K562 (cell line): ENCODE results near the gene PUS7L. TPM values are rescaled to one million over a fixed set of nuclear protein-coding genes. Genes with fewer than 3 reads are reported as not detected.

Experiments used
- E2F3 ChIP-seq: fragments of 250-450 bp; sonication (Bioruptor Pico); IDR thresholded peaks from 2 replicates; pipeline ENCODE4 v1.4.0; 2020; ENCODE audit warnings: mild to moderate bottlenecking
- EGR1 ChIP-seq: fragments of 450-650 bp; conservative IDR thresholded peaks from 2 replicates; pipeline ENCODE4 v1.6.1; 2017; ENCODE audit warnings: mild to moderate bottlenecking
- HLTF ChIP-seq: fragments of 450-650 bp; IDR thresholded peaks from 2 replicates; pipeline ENCODE4 v1.6.1; 2016
- POLR2AphosphoS5 ChIP-seq: IDR thresholded peaks from 2 replicates; pipeline ENCODE4 v1.6.1; 2011; ENCODE audit warnings: mild to moderate bottlenecking, low read depth, low read length, moderate library complexity; ENCODE audit not compliant: control insufficient read depth, insufficient read depth
- SAFB ChIP-seq: fragments of 200-400 bp; formaldehyde crosslinking; IDR thresholded peaks from 2 replicates; pipeline ENCODE4 v1.6.1; 2017; ENCODE audit warnings: low read depth, low read length, borderline replicate concordance
- SAP30 ChIP-seq: fragments of 200-600 bp; sonication (generic); IDR thresholded peaks from 2 replicates; pipeline ENCODE4 v1.6.1; 2012; ENCODE audit warnings: borderline replicate concordance, low read depth, mild to moderate bottlenecking, moderate library complexity, low read length, control low read depth, inconsistent platforms; ENCODE audit not compliant: insufficient read depth, poor library complexity, severe bottlenecking
- SNRNP70 ChIP-seq: fragments of 200-400 bp; formaldehyde crosslinking; optimal IDR thresholded peaks from 2 replicates; pipeline ENCODE3; 2017; ENCODE audit warnings: low read depth, low read length
- SRF ChIP-seq, 2 experiments: fragments of 250-450, 450-650 bp in 1 of 2; sonication (Bioruptor Pico) in 1 of 2; sonication (generic) in 1 of 2; formaldehyde crosslinking; IDR thresholded peaks; 2 replicates each; pipeline versions ENCODE4 v1.5.0 to v1.5.1; 2020 to 2022; ENCODE audit warnings: mild to moderate bottlenecking in 1 of 2, missing genetic modification reagents in 1 of 2
- ZBED1 ChIP-seq: IDR thresholded peaks from 2 replicates; pipeline ENCODE4 v1.6.1; 2014
- ZFP36 ChIP-seq: fragments of 150-350 bp; IDR thresholded peaks from 2 replicates; pipeline ENCODE4 v1.6.1; 2018; ENCODE audit warnings: low read length, low read depth; ENCODE audit not compliant: partially characterized antibody
- ZNF121 ChIP-seq: sonication (generic); formaldehyde crosslinking; conservative IDR thresholded peaks from 2 replicates; pipeline ENCODE4 v1.8.0; 2022; ENCODE audit warnings: missing genetic modification reagents
- polyA plus RNA-seq, 8 experiments: library from polyadenylated mRNA; depleted of rRNA in 4 of 8; stranded (reverse) in 5 of 8; unstranded in 3 of 8; fragments of >200 nt; fragmentation: Nextera tagmentation in 2 of 8; fragmentation: Illumina TruSeq in 1 of 8; extraction: Ambion mirVana in 2 of 8; extraction: Trizol in 1 of 8; gene quantifications; 2 replicates each; pipeline versions ENCODE4 v1.2.1 to v1.2.3, GENCODE V29; 2011 to 2014; ENCODE audit warnings: inconsistent platforms in 1 of 8, missing spikeins in 1 of 8
- total RNA-seq, 7 experiments: library from RNA; depleted of rRNA in 6 of 7; stranded (reverse); fragments of >200 nt in 6 of 7; fragmentation: Illumina TruSeq in 2 of 7; extraction: Trizol in 2 of 7; gene quantifications; 2 replicates each; pipeline versions ENCODE4 v1.2.1 to v1.2.3, GENCODE V29; 2011 to 2021; ENCODE audit warnings: low replicate concordance in 1 of 7
- TF ChIP-seq, protein P1 (sequence below): fragments of 250-450 bp; sonication (Bioruptor Pico); IDR thresholded peaks from 2 replicates; pipeline ENCODE4 v1.5.0; 2021; ENCODE audit warnings: mild to moderate bottlenecking, moderate library complexity
- TF ChIP-seq, protein P2 (sequence below): fragments of 250-450 bp; sonication (Bioruptor Pico); IDR thresholded peaks from 2 replicates; pipeline ENCODE4 v1.8.0; 2022; ENCODE audit warnings: moderate library complexity, mild to moderate bottlenecking, inconsistent platforms
- TF ChIP-seq, protein P3 (sequence below): sonication (generic); formaldehyde crosslinking; IDR thresholded peaks from 2 replicates; pipeline ENCODE4 v1.8.0; 2023; ENCODE audit warnings: mild to moderate bottlenecking, missing genetic modification reagents
- TF ChIP-seq, protein P4 (sequence below): IDR thresholded peaks from 2 replicates; pipeline ENCODE4 v1.6.1; 2011; ENCODE audit not compliant: insufficient read length; ENCODE audit errors: extremely low read depth

The PUS7L gene
- total and polyA plus RNA-seq, 9 of the 15 experiments (the other 6 are each of a cell fraction or from before 2014, with no cell fraction given): 10.8 to 53.3 (median 25.2) TPM

DNA sequence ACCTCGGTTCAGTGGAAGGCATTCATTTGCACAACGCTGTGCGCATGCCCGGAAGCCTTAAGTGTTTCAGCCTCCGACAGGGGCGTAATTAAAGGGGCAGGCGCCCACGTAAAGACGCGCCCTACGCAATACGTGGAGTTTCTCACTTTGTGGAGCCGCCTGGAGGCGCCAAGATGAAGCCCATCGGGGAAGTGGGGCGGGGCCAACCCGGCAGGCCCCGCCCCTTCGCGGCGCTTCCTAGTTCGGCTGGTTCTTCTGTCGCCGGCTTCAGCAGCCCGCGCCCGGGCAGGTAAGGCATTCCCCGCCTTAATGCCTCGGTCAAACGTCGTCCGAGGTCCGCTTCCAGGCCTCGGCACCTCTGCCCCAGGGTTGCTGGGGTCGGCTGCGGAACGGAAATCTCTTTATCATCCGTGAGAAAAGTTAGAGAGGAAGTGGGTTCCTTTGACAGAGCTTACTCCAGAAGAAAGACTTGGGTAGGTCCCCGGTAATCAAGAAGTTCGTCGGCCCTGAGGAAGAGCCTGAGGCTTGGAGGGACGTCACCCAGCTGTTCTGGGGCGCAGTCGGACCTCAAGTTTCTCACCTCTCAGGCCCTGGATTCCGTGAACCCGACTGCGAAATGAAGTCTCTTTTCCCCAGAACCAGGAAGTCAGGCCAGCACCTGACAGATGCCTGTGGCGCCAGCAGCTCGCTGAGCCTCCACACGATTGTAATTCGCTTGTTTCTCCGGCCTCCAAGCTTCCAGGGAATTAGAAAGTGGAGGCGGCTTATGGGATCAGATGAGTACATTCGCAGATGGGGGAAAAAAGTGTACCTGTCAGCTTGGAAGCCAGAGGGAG, at the start of gene PUS7L, which contains the start of gene IRAK4 (continued):
- TF ChIP-seq, protein P1, sequence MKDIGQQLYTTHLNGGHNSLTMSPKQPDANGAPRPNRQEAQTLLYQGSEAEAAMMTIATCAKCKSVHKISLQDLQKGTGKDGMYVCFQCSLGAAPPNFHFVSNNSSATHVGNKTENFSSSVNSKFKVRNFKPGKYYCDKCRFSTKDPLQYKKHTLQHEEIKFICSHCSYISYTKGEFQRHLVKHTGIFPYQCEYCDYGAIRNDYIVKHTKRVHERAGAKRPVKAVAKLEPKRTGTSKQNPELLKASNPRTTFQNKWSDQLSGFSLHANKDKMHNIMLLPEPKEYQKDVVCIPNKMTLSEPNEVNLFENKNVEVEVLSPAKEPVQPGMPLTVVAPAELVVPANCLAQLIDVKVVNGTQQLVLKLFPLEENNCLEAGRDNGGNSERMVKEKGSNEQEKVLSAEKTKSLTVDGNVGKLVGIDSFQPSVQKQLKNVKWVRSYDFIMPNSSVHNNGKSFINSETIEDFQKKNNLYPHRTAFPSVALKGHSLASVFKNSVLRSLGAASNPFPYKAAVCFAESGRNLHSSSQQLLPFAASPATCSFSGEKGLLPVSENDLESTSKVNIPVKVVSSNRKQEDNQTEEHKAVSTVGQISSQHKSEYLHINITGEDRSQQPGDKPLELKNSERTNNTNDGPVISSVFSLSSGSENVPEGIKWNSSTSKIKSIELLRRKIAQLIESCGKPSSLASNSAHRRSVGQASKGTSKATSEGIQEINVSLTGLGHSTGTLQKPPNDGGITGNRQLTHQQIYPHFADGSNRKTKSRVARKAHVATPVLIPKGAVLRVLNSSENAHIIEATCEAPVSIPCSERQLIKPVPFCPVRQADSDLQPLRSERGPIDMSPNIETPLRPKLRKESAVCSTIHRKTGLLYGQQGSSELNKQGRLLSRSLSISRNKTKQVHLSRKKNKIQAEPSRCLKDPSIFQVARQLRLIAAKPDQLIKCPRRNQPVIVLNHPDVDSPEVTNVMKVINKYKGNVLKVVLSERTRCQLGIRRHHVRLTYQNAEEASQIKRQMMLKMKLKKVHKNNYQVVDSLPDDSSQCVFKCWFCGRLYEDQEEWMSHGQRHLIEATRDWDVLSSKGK (CRISPR knock-in tag): no peak
- TF ChIP-seq E2F3 (CRISPR knock-in tag): no peak
- no peak for TF ChIP-seq ZBED1
- TF ChIP-seq POLR2AphosphoS5: peak; percentile 82; the same call in 1 of the 2 replicates
- TF ChIP-seq, protein P2, sequence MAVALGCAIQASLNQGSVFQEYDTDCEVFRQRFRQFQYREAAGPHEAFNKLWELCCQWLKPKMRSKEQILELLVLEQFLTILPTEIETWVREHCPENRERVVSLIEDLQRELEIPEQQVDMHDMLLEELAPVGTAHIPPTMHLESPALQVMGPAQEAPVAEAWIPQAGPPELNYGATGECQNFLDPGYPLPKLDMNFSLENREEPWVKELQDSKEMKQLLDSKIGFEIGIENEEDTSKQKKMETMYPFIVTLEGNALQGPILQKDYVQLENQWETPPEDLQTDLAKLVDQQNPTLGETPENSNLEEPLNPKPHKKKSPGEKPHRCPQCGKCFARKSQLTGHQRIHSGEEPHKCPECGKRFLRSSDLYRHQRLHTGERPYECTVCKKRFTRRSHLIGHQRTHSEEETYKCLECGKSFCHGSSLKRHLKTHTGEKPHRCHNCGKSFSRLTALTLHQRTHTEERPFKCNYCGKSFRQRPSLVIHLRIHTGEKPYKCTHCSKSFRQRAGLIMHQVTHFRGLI: no peak
- no peak for TF ChIP-seq ZFP36
- no peak for TF ChIP-seq SAFB
- TF ChIP-seq EGR1: peak; percentile 94
- TF ChIP-seq, protein P3, sequence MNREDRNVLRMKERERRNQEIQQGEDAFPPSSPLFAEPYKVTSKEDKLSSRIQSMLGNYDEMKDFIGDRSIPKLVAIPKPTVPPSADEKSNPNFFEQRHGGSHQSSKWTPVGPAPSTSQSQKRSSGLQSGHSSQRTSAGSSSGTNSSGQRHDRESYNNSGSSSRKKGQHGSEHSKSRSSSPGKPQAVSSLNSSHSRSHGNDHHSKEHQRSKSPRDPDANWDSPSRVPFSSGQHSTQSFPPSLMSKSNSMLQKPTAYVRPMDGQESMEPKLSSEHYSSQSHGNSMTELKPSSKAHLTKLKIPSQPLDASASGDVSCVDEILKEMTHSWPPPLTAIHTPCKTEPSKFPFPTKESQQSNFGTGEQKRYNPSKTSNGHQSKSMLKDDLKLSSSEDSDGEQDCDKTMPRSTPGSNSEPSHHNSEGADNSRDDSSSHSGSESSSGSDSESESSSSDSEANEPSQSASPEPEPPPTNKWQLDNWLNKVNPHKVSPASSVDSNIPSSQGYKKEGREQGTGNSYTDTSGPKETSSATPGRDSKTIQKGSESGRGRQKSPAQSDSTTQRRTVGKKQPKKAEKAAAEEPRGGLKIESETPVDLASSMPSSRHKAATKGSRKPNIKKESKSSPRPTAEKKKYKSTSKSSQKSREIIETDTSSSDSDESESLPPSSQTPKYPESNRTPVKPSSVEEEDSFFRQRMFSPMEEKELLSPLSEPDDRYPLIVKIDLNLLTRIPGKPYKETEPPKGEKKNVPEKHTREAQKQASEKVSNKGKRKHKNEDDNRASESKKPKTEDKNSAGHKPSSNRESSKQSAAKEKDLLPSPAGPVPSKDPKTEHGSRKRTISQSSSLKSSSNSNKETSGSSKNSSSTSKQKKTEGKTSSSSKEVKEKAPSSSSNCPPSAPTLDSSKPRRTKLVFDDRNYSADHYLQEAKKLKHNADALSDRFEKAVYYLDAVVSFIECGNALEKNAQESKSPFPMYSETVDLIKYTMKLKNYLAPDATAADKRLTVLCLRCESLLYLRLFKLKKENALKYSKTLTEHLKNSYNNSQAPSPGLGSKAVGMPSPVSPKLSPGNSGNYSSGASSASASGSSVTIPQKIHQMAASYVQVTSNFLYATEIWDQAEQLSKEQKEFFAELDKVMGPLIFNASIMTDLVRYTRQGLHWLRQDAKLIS (CRISPR knock-in tag): no peak
- TF ChIP-seq, protein P4, sequence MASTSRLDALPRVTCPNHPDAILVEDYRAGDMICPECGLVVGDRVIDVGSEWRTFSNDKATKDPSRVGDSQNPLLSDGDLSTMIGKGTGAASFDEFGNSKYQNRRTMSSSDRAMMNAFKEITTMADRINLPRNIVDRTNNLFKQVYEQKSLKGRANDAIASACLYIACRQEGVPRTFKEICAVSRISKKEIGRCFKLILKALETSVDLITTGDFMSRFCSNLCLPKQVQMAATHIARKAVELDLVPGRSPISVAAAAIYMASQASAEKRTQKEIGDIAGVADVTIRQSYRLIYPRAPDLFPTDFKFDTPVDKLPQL: no peak
- no peak for TF ChIP-seq SNRNP70
- no peak for TF ChIP-seq ZNF121 (CRISPR knock-in tag)
- TF ChIP-seq SRF (CRISPR knock-in tag; IDR thresholded peaks at IDR 0.05): 0 out of 4 replicates have a peak, but pooled peaks of 1 of the 2 experiments have one; percentile 17
- peak; percentile 35 for TF ChIP-seq SAP30
- no peak for TF ChIP-seq HLTF
